ENCODE measurements around the gene ICOS.

- TF ChIP-seq PATZ1 (CRISPR knock-in tag; IDR thresholded peaks at IDR 0.05; ENCODE audit: borderline replicate concordance) (no peak), CSRNP3 (CRISPR knock-in tag; IDR thresholded peaks at IDR 0.05) (no peak), PPARA (CRISPR knock-in tag; IDR thresholded peaks at IDR 0.05; ENCODE audit: borderline replicate concordance) (no peak)
These were observed 46.6 kb upstream of the ICOS start for GRCh38 chr2:203889944-203890343.

Data from SK-N-SH treated with all-trans-retinoic acid at 6 μM for 48 hours (cell line).